Tibial nerve (tissue), 4 donors: ENCODE measurements around the gene DPYSL4.
A peak's percentile ranks its signal among the peaks of the same experiment; 100 is the strongest.

Source experiments
- EP300 ChIP-seq, 2 donors: sonication (generic); formaldehyde crosslinking; IDR thresholded peaks; one replicate each; pipeline ENCODE4 v1.6.1; 2017; ENCODE audit warnings: antibody characterized with exemption in 2 of 2, mild to moderate bottlenecking in 1 of 2
- TF ChIP-seq, protein P1 (sequence below), 5 experiments: fragments of 200-600 bp in 3 of 5; fragments of 450-650 bp in 2 of 5; sonication (generic) in 3 of 5; IDR thresholded peaks; one replicate each; pipeline ENCODE4 v1.5.1; 2016 to 2019; ENCODE audit warnings: antibody characterized with exemption in 5 of 5, mild to moderate bottlenecking in 3 of 5, moderate library complexity in 2 of 5

DNA sequence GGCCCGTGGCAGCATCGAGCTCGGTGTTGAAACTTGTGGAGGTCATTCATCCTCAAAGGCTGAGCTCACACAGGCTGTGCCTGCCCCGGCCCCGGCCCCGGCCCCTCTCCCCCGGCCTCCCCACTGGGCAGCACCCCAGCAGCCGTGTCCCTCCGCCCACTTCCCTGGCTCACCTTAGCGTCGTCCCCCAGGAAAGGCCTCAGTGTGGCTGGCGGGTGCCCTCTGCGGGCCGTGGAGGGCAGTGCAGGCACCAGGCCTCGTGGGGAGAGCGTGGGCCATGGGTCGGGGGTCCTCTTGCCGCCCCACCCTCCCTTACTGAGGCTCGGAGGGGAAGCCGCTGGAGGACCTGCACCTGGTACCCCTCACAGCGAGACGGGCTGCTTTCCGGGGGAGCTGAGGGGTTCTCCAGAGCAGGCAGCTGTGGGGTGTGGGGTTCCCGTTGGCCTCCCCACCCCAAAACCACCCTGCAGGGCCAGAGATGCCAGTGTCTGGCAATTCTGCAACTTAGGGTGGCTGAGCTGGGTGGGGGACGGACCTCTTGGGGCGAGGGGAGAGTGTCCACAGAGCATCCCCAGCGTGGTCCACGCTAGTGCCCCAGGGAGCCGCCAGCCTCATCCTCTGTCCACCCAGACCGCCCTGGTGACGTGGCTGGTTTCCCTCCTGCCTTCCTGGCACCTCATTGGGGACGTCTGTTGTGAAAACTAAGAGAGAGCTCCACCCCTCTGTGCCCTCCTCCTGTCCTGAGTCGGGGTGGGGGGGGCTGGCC, 44.2 kb upstream of the DPYSL4 start:
- TF ChIP-seq, protein P1, sequence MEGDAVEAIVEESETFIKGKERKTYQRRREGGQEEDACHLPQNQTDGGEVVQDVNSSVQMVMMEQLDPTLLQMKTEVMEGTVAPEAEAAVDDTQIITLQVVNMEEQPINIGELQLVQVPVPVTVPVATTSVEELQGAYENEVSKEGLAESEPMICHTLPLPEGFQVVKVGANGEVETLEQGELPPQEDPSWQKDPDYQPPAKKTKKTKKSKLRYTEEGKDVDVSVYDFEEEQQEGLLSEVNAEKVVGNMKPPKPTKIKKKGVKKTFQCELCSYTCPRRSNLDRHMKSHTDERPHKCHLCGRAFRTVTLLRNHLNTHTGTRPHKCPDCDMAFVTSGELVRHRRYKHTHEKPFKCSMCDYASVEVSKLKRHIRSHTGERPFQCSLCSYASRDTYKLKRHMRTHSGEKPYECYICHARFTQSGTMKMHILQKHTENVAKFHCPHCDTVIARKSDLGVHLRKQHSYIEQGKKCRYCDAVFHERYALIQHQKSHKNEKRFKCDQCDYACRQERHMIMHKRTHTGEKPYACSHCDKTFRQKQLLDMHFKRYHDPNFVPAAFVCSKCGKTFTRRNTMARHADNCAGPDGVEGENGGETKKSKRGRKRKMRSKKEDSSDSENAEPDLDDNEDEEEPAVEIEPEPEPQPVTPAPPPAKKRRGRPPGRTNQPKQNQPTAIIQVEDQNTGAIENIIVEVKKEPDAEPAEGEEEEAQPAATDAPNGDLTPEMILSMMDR (IDR thresholded peaks at IDR 0.05) = peak; percentile 73 to 82 (median 79)
- no peak for TF ChIP-seq EP300 (IDR thresholded peaks at IDR 0.05)
